HG02571 (cell line): ENCODE data around the gene RPL4.
"Not testable (repeated sequence)": the region's sequence is repeated elsewhere in the genome, so short reads cannot be mapped to it uniquely, and the experiment has no call there.

ENCODE experiments used
- ATAC-seq: cut with Tn5 transposase; IDR thresholded peaks from one replicate; pipeline ENCODE4 v1.9.1; 2021; ENCODE audit warnings: mild to moderate bottlenecking, moderate library complexity; ENCODE audit not compliant: unreplicated experiment

Gene RPL4

GRCh38 chr15:66491846-66492245 lies 12.8 kb downstream of the RPL4 start:
- no peak for ATAC-seq

- ATAC-seq = no peak
These were observed 15.4 kb downstream of the RPL4 start for GRCh38 chr15:66489179-66489791.

GRCh38 chr15:66488525-66488924 lies 16.1 kb downstream of the RPL4 start:
- ATAC-seq = no peak

GRCh38 chr15:66486887-66487286 lies 17.8 kb downstream of the RPL4 start:
- no peak for ATAC-seq

- no peak for ATAC-seq
These were observed 20.0 kb downstream of the RPL4 start for GRCh38 chr15:66484539-66485112.

- no peak for ATAC-seq
These were observed 21.5 kb downstream of the RPL4 start for GRCh38 chr15:66483131-66483566.

GRCh38 chr15:66482539-66482938 lies 22.1 kb downstream of the RPL4 start:
- no peak for ATAC-seq

- no peak for ATAC-seq
These were observed 23.4 kb downstream of the RPL4 start for GRCh38 chr15:66481107-66481856.

GRCh38 chr15:66480267-66480666 lies 24.4 kb downstream of the RPL4 start:
- no peak for ATAC-seq

- ATAC-seq = no peak
These were observed 27.6 kb downstream of the RPL4 start for GRCh38 chr15:66477011-66477410.

GRCh38 chr15:66476535-66476934 lies 28.1 kb downstream of the RPL4 start:
- no peak for ATAC-seq

GRCh38 chr15:66474963-66475362 lies 29.7 kb downstream of the RPL4 start:
- no peak for ATAC-seq

- no peak for ATAC-seq
These were observed 30.5 kb downstream of the RPL4 start for GRCh38 chr15:66474135-66474534.

- ATAC-seq = peak; percentile 75
These were observed 32.3 kb downstream of the RPL4 start for GRCh38 chr15:66472176-66472999.

- ATAC-seq = not testable (repeated sequence)
These were observed 33.8 kb downstream of the RPL4 start for GRCh38 chr15:66470825-66471224.

- not testable (repeated sequence) for ATAC-seq
These were observed 37.3 kb downstream of the RPL4 start for GRCh38 chr15:66467162-66468040.

GRCh38 chr15:66465294-66465693 lies 39.4 kb downstream of the RPL4 start:
- not testable (repeated sequence) for ATAC-seq

- ATAC-seq = no peak
These were observed 42.0 kb downstream of the RPL4 start for GRCh38 chr15:66462627-66463026.

- ATAC-seq = no peak
These were observed 42.7 kb downstream of the RPL4 start for GRCh38 chr15:66461917-66462316.

- ATAC-seq = not testable (repeated sequence)
These were observed 43.4 kb downstream of the RPL4 start for GRCh38 chr15:66461294-66461693.
